ENCODE results near the gene FLNB.

FLNB gene

DNA sequence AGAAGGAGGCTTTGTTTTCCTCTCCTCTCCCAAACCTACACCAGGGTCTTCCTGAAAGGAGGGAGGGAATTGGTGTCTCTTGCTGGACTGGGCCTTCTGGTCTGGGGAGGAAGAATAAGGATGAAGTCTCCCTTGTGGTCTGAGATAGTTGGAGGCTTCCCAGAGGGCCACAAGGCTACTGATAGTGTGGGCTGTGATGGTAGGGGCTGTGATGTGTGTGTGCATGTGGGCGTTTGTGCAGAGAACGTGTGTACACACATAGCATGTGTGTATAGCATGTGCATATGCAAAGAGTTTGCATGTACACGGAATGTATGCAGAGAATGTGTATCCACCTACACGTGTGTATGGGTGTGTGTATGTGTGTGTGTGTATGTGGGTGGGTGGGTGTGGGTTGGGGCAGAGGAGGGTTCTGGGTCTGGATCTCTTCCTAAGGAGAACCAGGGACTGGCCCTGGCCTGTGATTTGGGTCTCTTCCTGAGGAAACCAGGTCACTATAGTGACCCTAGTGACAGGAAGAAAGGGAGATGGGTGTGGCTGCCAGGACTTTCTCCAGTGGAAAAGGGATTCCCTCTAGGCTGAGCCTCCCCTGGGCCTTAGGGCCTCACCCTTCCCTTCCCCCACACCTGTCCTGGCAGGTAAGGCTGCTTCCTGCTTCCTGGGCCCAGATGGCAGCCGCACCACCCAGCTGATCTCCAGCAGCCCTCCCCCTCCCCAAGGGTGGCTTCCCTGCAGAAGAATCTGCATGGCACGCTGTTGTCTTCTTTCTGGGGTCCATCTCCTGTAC is 1.7 kb downstream of the FLNB start:
- DNase-seq = no peak

DNA sequence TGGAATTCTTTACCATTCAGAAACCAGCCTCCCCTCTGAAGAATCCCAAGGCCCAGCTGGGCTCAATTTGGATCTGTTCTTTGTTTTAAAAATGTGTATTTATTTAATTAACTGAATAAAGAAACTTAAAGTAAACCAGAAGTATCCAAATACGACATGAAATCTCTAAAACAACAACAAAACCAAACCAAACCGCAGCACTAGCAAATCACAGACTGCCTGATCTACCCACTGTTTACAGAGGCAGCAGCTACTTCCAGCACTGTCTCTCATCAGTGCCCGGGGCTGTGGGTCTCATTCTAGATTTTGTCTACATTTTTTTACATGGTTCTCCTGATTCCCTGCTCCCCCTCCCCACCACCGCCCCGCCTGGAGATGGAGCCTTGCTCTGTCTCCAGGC is 2.3 kb downstream of the FLNB start:
- DNase-seq = no peak

DNA sequence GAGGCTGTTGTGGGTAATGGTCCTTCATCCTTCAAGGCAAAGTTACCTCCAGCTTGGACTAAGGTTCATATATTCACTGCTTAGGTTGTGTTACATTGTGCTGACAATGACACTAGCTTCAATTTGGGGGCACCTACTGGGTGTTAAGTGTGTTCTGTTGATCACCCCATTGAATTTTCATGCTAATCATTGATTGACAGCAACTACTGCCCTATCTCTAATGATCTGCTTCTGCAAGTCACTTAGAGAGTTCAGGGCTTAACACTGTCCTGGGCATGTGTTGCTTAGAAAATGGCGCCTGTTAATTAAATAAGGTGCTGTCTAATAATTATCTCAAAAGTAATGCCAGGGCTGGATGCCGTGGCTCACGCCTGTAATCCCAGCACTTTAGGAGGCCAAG is 3.4 kb downstream of the FLNB start:
- DNase-seq = no peak

DNA sequence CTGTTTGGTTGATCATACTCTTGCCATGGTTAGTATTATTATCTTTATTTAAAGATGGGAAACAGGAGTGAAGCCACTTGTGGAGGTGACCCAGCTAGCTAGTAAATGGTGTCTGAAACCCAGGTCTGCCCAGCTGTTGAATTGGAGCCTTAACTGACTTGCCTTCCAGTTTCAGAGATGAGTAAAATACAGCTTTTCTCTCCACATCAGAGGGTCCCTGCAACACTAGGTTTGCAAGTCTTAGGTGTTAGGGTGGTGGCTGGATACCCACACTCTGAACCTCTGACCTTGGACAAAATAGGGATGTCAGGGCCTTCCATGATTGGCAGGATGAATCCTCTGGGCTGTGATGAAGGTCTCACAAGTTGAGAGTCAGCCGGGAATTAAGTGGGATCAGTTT is 4.1 kb downstream of the FLNB start:
- no peak for DNase-seq

DNA sequence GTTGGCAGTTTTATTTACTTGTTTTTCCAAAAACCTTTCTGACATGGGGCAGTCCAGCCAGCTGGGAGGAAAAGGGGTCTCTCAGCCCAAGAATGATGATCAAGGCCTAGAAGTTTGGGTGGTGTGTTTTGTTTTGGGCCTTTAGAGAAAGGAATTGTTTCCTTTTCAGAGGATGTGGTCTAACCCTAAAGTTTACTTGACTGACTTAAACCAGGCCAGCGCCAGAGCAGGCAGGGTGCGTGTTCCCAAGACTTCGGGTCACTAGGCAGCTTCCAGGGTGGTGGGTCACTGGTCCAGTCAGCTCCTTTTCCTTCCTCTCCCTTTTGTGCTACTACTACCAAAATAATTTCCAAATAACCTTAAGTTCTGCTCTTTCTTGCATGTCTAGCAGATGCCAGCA is 4.9 kb downstream of the FLNB start:
- DNase-seq = no peak

DNA sequence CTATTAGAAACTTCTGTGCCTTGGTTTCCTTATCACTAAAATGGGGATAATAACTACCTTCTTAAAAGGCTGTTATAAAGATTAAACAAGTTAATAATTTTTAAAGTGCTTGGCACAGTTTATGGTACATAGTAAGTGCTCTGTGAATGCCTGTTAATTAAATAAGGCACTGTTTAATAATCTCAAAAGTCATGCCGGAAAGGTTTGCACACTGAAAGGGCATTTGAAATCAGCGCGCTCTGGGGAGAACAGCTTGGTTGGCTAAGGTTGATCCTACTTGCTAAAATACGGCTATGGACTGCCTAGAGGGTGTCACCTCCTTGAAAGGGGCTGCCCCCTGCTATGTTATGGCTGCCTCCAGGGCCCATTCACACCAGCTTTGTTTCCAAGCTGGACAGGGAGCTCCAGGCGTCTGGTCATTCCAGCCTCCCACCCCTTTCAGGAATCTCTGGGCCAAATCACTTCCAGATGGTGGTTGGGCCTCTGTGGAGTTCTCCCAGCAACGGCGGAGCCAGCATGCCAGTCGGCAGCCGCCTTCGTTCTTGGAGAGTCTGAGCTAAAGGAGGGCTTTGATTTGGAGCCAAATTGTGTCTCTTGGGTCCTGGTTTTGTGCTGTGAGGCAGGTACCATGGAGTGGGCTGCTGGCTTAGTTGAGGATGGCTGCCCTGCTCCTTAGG is 5.9 kb downstream of the FLNB start:
- DNase-seq = no peak

DNA sequence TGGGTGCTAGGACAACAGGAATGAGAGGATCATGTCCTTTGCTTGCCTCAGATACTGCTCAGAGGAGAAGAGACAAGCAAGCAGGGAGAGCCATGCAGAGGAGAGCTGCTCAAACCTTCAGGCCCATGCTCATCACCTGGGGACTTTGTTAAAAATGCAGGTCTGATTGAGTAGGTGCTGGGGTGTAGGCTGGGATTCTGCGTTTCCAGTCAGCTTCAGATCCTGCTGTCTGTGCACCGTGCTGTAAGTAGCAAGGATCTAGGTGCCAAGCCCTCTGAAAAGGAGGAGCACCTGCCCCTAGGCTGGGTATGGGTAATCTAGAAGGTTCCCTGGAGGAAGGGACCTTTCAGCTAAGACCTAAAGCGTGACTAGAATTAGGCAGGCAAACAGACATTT is 7.3 kb downstream of the FLNB start:
- no peak for DNase-seq

DNA sequence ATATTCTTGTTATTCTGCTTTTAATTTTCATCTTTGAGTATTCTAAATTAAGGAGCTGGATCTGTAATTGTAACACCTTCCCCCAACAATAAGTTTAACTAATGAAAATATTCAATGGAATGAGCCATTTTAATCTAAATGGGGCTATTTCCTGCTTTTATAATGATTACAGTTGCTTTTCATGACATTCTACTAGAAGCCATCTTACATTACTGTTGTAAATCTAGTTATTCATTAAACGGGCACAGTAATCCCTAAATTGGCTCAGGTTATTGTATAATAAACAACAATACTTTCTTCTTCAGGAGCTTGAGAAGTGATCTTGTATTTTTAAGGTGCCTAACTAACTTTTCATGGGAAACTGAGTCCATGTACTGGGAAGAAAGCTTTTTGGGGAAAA is 8.5 kb downstream of the FLNB start:
- no peak for DNase-seq

DNA sequence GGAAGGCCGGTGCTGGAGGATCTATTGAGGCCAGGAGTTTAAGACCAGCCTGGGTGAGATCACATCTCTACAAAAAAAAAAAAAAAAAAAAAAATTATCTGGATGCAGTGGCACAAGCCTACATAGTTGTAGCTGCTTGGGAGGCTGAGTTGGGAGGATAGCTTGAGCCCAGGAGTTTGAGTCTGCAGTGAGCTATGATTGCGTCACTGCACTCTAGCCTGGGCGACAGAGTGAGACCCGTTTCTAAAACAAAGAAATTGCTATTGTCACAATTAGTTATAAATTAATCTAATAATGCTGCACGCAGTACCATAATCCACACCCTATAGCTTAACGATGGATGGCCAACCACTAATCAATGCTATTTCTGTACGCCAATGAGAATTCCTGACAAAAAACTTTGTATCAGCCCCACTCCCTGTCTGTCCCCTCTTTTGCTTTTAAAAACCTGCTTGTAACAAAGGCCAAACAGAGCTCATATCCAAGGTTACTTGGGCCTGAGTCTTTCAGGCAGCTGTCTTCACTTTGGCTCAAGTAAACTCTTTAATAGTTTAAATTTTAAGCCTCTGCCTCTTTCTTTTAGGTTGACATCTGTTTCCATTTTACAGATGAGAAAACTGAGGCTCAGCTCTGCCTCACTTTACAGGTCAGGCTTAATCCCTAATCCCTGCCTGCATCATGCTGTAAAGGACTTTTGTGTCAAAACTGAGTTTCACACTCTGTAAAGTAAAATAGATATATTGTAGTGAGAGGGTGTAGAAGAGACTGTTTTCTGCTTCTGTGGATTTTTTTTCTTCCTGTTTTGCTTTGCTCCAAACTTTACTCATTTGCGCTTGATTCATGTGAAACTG is 10.9 kb downstream of the FLNB start:
- DNase-seq = no peak

DNA sequence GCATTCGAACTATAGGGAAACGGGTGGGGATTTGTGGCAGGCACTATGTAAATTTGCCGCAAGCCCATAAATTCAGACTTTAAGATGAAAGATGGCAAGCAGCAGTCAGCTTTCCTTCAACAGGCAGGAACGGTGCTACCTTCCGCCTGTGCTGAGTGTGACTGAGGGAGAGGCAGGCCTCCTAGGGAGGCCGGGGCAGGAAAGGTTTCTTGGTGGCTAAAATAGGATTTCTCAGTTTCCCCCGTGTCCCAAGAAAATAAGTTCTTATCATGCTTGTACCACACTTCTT is 12.5 kb downstream of the FLNB start:
- DNase-seq = no peak

DNA sequence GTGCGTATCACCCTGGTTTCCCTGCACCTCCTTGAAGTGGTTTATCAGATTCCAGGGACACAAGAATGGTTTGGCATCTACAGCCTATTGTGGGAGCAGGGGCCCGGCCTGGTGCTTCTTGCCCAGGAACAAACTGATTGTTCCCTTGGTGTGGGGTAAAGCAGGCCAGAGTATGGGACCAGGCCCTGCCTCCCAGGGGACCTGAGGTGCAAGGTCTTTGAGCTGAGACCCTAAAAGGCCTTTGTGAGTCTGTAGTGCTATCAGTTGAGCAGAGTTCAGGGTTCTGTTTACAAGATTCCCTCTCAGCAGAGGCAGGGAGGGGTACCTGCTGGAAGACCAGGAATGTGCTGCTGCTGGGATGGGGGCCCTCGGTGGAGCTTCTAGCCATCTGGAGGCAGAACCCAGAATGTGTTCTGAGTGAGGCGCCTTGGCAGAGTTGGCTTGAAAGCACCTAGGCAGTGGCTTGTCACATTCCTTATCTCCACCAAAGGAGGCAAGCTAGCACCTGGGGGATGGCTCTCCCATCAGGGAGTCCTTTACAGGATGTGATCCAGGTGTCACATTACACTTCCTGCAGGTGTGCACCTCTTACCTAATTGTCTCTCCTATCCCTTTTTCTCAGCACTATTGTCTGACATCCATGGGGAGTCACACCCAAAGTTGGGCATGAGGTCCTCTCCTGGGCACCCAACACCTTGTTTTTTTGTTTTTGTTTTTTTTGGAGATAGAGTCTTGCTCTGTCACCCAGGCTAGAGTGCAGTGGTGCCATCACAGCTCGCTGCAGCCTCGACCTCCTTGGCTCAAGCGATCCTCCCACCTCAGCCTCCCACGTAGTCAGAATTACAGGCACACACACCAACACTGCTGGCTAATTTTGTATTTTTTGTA is 13.1 kb downstream of the FLNB start:
- DNase-seq = no peak

DNA sequence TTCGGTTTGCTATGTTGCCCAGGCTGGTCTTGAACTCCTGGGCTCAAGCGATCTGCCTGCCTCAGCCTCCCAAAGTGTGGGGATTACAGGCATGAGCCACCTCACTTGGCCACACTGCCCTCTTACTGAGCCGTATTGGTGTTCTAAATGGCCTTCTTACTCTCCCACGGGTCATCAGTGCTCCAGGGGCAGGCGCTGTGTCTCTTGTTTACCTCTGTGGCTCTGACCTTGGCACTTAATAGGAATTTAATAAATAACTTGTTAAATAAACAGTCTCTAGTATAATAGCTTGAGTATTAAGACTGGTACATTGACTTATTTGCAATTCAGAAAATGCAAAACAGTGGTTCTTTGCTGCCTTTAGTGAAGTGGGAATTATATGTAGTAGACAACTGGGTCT is 13.7 kb downstream of the FLNB start:
- no peak for DNase-seq

DNA sequence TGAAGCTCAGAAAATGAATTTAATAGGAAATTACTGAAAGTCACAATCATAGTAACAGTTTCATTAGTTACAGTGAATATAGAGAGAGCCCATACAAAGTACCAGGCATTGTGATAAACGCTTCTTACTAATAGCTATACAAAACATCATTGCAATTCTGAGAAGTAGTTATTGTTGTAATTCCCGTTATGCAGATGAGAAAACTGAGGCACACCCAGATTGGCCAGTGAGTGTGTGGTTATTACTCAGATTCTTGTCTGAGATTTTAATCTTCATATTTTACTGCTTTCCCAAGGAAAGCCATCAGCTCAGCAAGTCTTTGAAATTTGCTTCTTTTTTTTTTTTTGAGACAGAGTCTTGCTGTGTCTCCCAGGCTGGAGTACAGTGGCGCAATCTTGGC is 14.3 kb downstream of the FLNB start:
- no peak for DNase-seq

DNA sequence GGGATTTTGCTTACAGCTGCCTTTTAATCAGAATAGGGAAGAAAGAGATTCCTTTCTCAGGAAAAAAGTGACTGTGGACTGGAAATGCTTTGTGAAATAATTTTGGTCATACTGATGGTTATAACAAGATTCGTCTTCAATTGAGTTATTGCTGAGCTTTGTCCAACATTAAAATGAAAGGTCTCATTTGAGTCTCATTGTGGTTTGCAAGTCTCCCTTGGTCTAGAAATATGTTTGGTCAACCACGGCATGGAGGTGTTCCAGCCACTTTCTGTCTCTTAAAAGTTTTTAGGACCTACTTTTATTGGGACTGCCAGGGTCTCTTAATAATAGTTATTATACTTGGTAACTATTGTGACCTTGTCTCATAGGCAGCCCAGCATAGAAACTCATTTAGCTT is 15.3 kb downstream of the FLNB start:
- DNase-seq = no peak

DNA sequence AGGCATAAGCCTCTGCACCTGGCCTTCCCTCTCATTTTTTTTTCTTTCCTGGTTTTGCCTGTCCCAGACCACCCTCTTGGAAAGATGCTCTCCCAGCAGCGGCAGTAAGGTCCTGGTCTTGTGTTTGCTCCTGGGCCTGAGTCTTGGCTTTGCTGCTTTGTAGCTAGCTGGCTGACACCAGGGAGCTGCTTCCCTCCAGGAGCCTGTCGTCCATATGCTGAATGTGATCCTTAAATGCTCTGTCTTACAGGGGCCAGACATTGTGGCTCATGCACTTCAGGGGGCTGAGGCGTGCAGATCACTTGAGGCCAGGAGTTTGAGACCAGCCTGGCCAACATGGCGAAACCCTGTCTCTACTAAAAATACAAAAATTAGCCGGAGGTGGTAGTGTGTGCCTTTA is 17.2 kb downstream of the FLNB start:
- no peak for DNase-seq

DNA sequence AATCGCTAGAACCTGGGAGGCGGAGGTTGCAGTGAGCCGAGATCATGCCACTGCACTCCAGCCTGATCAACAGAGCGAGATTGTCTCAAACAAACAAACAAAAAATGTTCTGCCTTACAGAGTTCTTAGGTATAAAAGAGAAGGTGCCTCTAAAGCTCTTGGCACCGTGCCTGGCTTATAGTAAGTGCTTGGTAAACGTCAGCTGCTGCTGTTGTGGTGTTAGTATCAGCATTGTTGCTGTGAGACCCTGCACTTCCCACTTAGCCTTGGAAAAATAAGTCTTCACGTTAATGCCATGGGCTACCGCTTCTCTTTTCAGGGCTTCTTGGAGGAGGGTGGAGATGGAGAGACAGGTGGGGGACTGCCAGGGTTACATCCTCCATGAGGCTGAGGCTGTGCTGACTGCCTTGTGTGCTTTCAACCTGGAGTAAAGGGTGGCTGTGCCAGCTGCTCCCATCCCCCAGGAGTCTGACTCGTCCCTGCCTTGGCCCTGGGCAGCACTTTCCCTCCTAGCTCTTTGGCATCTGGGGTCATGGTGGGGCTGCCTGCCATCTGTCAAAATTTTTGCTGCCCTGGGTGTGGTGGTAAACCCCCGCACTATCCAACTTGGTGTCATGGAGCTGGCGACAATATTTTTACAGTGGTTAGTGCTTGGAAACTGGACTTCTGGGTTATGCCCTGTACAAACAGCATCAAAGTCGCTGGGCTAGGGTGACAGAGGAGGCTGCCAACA is 17.8 kb downstream of the FLNB start:
- no peak for DNase-seq

DNA sequence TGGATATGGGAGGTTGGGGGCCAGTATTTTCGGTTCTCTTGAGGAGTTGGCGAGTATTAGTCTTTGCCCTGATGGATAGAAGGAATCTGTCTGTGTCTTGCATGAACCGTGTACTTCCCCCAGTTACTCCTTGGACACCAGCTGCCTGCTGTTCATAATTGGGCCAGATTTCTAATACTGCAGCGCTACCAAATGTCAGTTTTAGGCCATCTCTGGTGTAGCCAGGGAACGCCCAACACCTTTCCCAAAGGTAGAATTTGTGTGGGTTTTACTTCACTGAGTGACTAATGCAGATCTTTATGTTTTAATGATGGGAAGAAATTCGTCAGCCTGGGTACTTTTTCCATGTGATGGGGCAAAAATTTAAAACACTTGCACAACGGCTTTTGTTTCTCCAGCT is 18.4 kb downstream of the FLNB start:
- no peak for DNase-seq

DNA sequence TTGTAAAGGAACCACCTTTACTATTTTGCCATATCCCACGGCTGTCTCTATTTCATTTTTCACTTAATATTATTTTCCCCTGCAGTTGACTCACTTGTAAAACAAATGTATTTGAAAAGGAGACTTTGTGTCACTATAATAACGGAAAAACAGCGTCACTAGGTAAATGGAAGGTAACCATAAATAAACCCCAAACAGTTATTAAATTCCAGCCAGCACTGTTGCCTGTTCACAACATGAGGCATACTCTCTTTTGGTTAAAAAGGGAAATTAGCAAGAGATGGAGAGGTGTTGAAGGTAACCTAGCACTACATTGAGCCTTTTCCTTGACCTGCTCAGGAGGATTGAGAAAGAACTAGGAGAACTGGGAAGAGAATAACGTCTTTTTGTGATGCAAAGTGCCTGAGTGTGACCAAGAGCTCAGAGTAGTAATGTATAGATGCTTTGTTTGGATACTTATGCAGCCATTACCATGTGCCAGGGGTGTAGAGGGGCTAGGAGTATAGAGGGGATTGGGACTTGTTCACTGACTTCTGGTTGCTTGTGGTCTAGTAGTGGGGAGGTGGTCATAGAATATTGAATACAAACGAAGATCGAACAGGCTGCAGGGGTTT is 19.6 kb downstream of the FLNB start:
- DNase-seq = no peak

DNA sequence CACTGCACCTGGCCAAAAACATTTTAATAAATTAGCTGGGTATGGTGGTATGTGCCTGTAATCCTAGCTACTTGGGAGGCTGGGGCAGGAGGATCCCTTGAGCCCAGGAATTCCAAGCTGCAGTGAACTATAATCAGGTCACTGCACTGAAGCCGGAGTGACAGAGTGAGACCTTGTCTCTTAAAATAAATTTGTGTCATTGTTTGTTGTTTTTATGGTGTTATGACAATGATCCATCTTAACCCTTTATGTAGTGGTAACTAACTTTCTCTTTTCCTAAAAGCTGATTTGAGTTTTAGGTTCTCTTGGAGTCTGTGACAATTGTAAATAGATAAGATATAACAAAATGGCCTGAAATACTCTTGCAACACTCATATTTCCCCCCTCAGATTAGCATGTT is 20.7 kb downstream of the FLNB start:
- DNase-seq = no peak

DNA sequence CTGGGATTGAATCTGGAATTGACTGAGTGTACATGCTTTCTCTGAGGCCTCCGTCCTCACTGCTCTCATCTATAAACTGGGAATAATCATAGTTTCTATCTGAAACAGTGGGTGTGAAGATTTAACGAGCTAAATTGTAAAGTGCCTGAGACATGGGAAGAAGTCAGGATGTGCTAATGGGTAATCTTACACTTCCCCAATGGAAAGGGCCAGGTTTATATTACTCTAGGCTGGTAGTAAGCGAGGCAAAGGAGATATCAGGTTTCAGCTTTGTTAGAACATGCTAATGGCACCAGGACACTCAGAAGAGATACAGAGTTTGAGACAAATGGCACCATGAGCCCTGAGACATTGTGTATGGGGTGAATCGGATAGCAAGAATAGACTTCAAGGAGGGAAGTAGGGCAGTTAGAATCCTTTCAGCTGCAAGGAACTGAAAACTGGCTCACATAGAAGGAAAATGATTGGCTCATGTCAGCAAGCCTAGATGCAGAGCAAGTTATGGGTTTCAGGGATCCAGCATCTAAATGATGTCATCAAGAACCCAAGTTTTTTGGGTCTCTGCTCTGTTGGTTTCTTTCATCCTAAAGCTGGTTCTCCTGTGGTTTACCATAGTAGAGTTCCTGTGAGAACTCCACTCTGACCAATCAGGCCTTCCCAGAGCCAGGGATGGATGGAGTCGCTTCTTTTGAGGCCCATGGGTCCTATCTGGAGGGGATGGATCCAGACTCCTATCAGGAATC is 21.8 kb downstream of the FLNB start:
- DNase-seq = no peak

DNA sequence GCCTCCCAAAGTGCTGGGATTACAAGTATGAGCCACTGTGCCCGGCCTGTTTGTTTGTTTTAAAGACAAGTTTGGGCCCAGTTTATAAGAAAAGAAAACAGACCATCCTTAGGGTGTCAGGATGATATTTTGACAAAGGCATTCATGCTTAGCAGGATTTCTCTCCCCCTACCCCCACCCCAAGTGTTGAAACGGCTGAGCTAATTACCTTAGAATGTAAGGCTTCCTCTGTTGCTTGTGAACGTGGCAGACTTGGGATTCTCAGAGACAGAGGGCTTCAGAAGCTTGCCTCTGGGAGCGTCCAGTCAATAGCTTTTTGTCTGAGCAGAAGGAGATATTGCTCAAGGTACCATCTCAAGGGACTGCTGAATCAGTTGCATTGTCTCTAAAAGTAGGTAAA is 24.0 kb downstream of the FLNB start:
- no peak for DNase-seq

Data from stimulated activated CD4-positive, alpha-beta T cell treated with anti-CD3 and anti-CD28 coated beads, Interleukin-1b, Interleukin-23, amount 100 ng/mL, for 48 hours (primary cell).